GM18868 (cell line): ENCODE measurements around the gene TPO.
"Not testable (repeated sequence)": the region's sequence is repeated elsewhere in the genome, so short reads cannot be mapped to it uniquely, and the experiment has no call there.

Experiments
- ATAC-seq: cut with Tn5 transposase; IDR thresholded peaks from one replicate; pipeline ENCODE4 v1.9.1; 2021; ENCODE audit warnings: mild to moderate bottlenecking, moderate library complexity; ENCODE audit not compliant: unreplicated experiment

Gene TPO

GRCh38 chr2:1405124-1405523, 8.1 kb upstream of the TPO start:
- ATAC-seq: no peak

GRCh38 chr2:1405967-1406366, 7.3 kb upstream of the TPO start:
- ATAC-seq: no peak

- no peak for ATAC-seq
Measured at GRCh38 chr2:1406434-1406833, 6.8 kb upstream of the TPO start.

- ATAC-seq: no peak
Measured at GRCh38 chr2:1407950-1408675, 5.2 kb upstream of the TPO start.

- ATAC-seq: no peak
Measured at GRCh38 chr2:1414121-1414520, 858 bp downstream of the TPO start.

GRCh38 chr2:1414901-1415300, 1.6 kb downstream of the TPO start:
- not testable (repeated sequence) for ATAC-seq

GRCh38 chr2:1415501-1415900, 2.2 kb downstream of the TPO start:
- no peak for ATAC-seq

GRCh38 chr2:1418566-1418965, 5.3 kb downstream of the TPO start:
- ATAC-seq: no peak

GRCh38 chr2:1420746-1421480, 7.7 kb downstream of the TPO start:
- no peak for ATAC-seq

- ATAC-seq: no peak
Measured at GRCh38 chr2:1421731-1422130, 8.5 kb downstream of the TPO start.

- no peak for ATAC-seq
Measured at GRCh38 chr2:1422131-1422530, 8.9 kb downstream of the TPO start.

- ATAC-seq: no peak
Measured at GRCh38 chr2:1422716-1423285, 9.5 kb downstream of the TPO start.

- ATAC-seq: no peak
Measured at GRCh38 chr2:1427086-1427485, 13.8 kb downstream of the TPO start.

GRCh38 chr2:1429895-1430294, 16.6 kb downstream of the TPO start:
- ATAC-seq: no peak

- no peak for ATAC-seq
Measured at GRCh38 chr2:1430491-1430890, 17.2 kb downstream of the TPO start.

- no peak for ATAC-seq
Measured at GRCh38 chr2:1431886-1432400, 18.7 kb downstream of the TPO start.

- ATAC-seq: no peak
Measured at GRCh38 chr2:1432726-1433125, 19.5 kb downstream of the TPO start.

GRCh38 chr2:1436369-1436768, 23.1 kb downstream of the TPO start:
- ATAC-seq: no peak

- no peak for ATAC-seq
Measured at GRCh38 chr2:1437101-1437500, 23.8 kb downstream of the TPO start.

- no peak for ATAC-seq
Measured at GRCh38 chr2:1437537-1437936, 24.3 kb downstream of the TPO start.

- no peak for ATAC-seq
Measured at GRCh38 chr2:1438972-1439371, 25.7 kb downstream of the TPO start.

GRCh38 chr2:1440581-1440980, 27.3 kb downstream of the TPO start:
- no peak for ATAC-seq
